Rectal smooth muscle tissue (tissue), 1 donor: ENCODE measurements around the gene CCR2.
"Not testable (repeated sequence)": the region's sequence is repeated elsewhere in the genome, so short reads cannot be mapped to it uniquely, and the experiment has no call there.

Source experiments
- H3K27ac ChIP-seq: one replicate; pipeline ENCODE4 v1.7.0; 2013; ENCODE audit warnings: low read depth, low read length, inconsistent platforms
- H3K27me3 ChIP-seq: one replicate; pipeline ENCODE4 v1.7.0; 2013; ENCODE audit warnings: low read length; ENCODE audit not compliant: control insufficient read depth, insufficient read depth
- H3K36me3 ChIP-seq: one replicate; pipeline ENCODE4 v1.7.0; 2013; ENCODE audit warnings: low read length; ENCODE audit not compliant: control insufficient read depth, insufficient read depth
- H3K4me1 ChIP-seq: one replicate; pipeline ENCODE4 v1.7.0; 2013; ENCODE audit warnings: low read length; ENCODE audit not compliant: control insufficient read depth, insufficient read depth
- H3K4me3 ChIP-seq: one replicate; pipeline ENCODE4 v1.7.0; 2013; ENCODE audit warnings: low read length
- H3K9ac ChIP-seq: one replicate; pipeline ENCODE4 v1.7.0; 2013; ENCODE audit warnings: low read length

CCR2 gene

GRCh38 chr3:46353647-46354410 lies at the start of gene CCR2:
Gene CCR2, plus strand, starts transcription at chr3:46354111. Its CDS starts 3,417 bp downstream, at chr3:46357528.
- no peak within 1 kb of the TSS for H3K9ac ChIP-seq
- no peaks in the 10 kb centered on the region for H3K36me3 ChIP-seq
- H3K27me3 ChIP-seq: no peaks in the 10 kb centered on the region
- H3K27ac ChIP-seq: no peak within 1 kb of the TSS
- no peak within 1 kb of the TSS for H3K4me3 ChIP-seq
- H3K4me1 ChIP-seq: no peaks in the 10 kb centered on the region

- Histone ChIP-seq H3K27me3 (no peaks in the 10 kb centered on the region), H3K4me3 (no peak overlapping the region), H3K36me3 (no peaks in the 10 kb centered on the region), H3K27ac (no peak overlapping the region), H3K9ac (no peak overlapping the region), H3K4me1 (no peaks in the 10 kb centered on the region)
Measured at GRCh38 chr3:46304739-46305138, 49.2 kb upstream of the CCR2 start.

- no peak overlapping the region for H3K27ac ChIP-seq
- no peak overlapping the region for H3K9ac ChIP-seq
- no peaks in the 10 kb centered on the region for H3K27me3 ChIP-seq
- no peaks in the 10 kb centered on the region for H3K4me1 ChIP-seq
- H3K4me3 ChIP-seq: no peak overlapping the region
- no peaks in the 10 kb centered on the region for H3K36me3 ChIP-seq
Measured at GRCh38 chr3:46312991-46313390, 40.9 kb upstream of the CCR2 start.

GRCh38 chr3:46314517-46314916 lies 39.4 kb upstream of the CCR2 start:
- Histone ChIP-seq H3K36me3 (no peaks in the 10 kb centered on the region), H3K27ac (no peak overlapping the region), H3K9ac (no peak overlapping the region), H3K4me3 (no peak overlapping the region), H3K4me1 (no peaks in the 10 kb centered on the region), H3K27me3 (no peaks in the 10 kb centered on the region)

GRCh38 chr3:46316206-46316605 lies 37.7 kb upstream of the CCR2 start:
- Histone ChIP-seq H3K9ac (no peak overlapping the region), H3K27me3 (no peaks in the 10 kb centered on the region), H3K36me3 (no peaks in the 10 kb centered on the region), H3K4me1 (no peaks in the 10 kb centered on the region), H3K4me3 (no peak overlapping the region), H3K27ac (no peak overlapping the region)

GRCh38 chr3:46318207-46318927 lies 35.5 kb upstream of the CCR2 start:
- no peaks in the 10 kb centered on the region for H3K4me1 ChIP-seq
- H3K9ac ChIP-seq: no peak overlapping the region
- H3K4me3 ChIP-seq: no peak overlapping the region
- H3K27ac ChIP-seq: no peak overlapping the region
- no peaks in the 10 kb centered on the region for H3K36me3 ChIP-seq
- no peaks in the 10 kb centered on the region for H3K27me3 ChIP-seq

- H3K27ac ChIP-seq: no peak overlapping the region
- no peaks in the 10 kb centered on the region for H3K4me1 ChIP-seq
- H3K9ac ChIP-seq: no peak overlapping the region
- no peak overlapping the region for H3K4me3 ChIP-seq
- no peaks in the 10 kb centered on the region for H3K27me3 ChIP-seq
- no peaks in the 10 kb centered on the region for H3K36me3 ChIP-seq
Measured at GRCh38 chr3:46321461-46322104, 32.3 kb upstream of the CCR2 start.

GRCh38 chr3:46324036-46324435 lies 29.9 kb upstream of the CCR2 start:
- no peak overlapping the region for H3K9ac ChIP-seq
- H3K36me3 ChIP-seq: no peaks in the 10 kb centered on the region
- H3K27me3 ChIP-seq: no peaks in the 10 kb centered on the region
- no peak overlapping the region for H3K27ac ChIP-seq
- no peaks in the 10 kb centered on the region for H3K4me1 ChIP-seq
- H3K4me3 ChIP-seq: no peak overlapping the region

GRCh38 chr3:46325645-46326300 lies 28.1 kb upstream of the CCR2 start:
- H3K9ac ChIP-seq: no peak overlapping the region
- H3K27ac ChIP-seq: no peak overlapping the region

GRCh38 chr3:46330676-46331075 lies 23.2 kb upstream of the CCR2 start:
- H3K27ac ChIP-seq, H3K27me3 ChIP-seq, H3K4me3 ChIP-seq, H3K9ac ChIP-seq, H3K36me3 ChIP-seq, H3K4me1 ChIP-seq: not testable (repeated sequence)

More at GRCh38 chr3:46325645-46326300, 28.1 kb upstream of the CCR2 start:
- Histone ChIP-seq H3K27me3 (no peaks in the 10 kb centered on the region), H3K4me1 (no peaks in the 10 kb centered on the region), H3K36me3 (no peaks in the 10 kb centered on the region), H3K4me3 (no peak overlapping the region)

GRCh38 chr3:46334741-46335478 lies 19.0 kb upstream of the CCR2 start:
- no peaks in the 10 kb centered on the region for H3K36me3 ChIP-seq
- H3K27ac ChIP-seq: no peak overlapping the region
- no peak overlapping the region for H3K4me3 ChIP-seq
- no peaks in the 10 kb centered on the region for H3K4me1 ChIP-seq
- no peaks in the 10 kb centered on the region for H3K27me3 ChIP-seq
- H3K9ac ChIP-seq: no peak overlapping the region

GRCh38 chr3:46335541-46335940 lies 18.4 kb upstream of the CCR2 start:
- no peaks in the 10 kb centered on the region for H3K4me1 ChIP-seq
- H3K27me3 ChIP-seq: no peaks in the 10 kb centered on the region
- no peak overlapping the region for H3K4me3 ChIP-seq
- no peaks in the 10 kb centered on the region for H3K36me3 ChIP-seq
- H3K27ac ChIP-seq: no peak overlapping the region
- no peak overlapping the region for H3K9ac ChIP-seq
